A673 (cell line): ENCODE measurements around the gene BGN. TPM values are rescaled to one million over a fixed set of nuclear protein-coding genes. Genes with fewer than 3 reads are reported as not detected.
A peak's percentile ranks its signal among the peaks of the same experiment; 100 is the strongest.

Experiments used
- Bru-seq: library from RNA; stranded (reverse); fragments of 400-500 nt; gene quantifications from one replicate; lab custom pipeline; 2021; lab: Mats Ljungman, UMichigan
- BruChase-seq, 2 experiments: library from RNA; stranded (reverse); fragments of 400-500 nt; gene quantifications; one replicate each; lab custom pipeline; 2021; lab: Mats Ljungman, UMichigan
- BruUV-seq: library from RNA; stranded (reverse); fragments of 400-500 nt; replicated peaks from 2 replicates; lab custom pipeline; 2021; lab: Mats Ljungman, UMichigan
- CTCF ChIA-PET: fragments of 300-600 bp; sonication (Branson Sonifier 250); formaldehyde crosslinking; loops from one replicate; lab custom pipeline; 2022; ENCODE audit warnings: antibody characterized with exemption; lab: Charles Lee
- POLR2A ChIA-PET: fragments of 300-600 bp; sonication (Branson Sonifier 250); formaldehyde crosslinking; loops from one replicate; lab custom pipeline; 2022; ENCODE audit warnings: antibody characterized with exemption; ENCODE audit not compliant: low non-redundant PET; lab: Charles Lee
- DNase-seq: peaks from one replicate; pipeline ENCODE4 v3.0.0-alpha.2; 2015; ENCODE audit warnings: low spot score
- H3K27ac ChIP-seq: fragments of 200-600 bp; sonication (generic); 2 replicates; pipeline ENCODE4 v1.5.1; 2016; ENCODE audit warnings: mixed run types, low read depth, mild to moderate bottlenecking, mixed read lengths, antibody characterized with exemption, low read length; ENCODE audit not compliant: poor library complexity, severe bottlenecking
- H3K27me3 ChIP-seq: fragments of 200-600 bp; sonication (generic); replicated peaks from 2 replicates; pipeline ENCODE4 v1.6.1; 2017; ENCODE audit warnings: mixed run types, low read depth, mild to moderate bottlenecking, mixed read lengths, antibody characterized with exemption, low read length; ENCODE audit not compliant: insufficient read depth, poor library complexity
- H3K36me3 ChIP-seq: fragments of 200-600 bp; sonication (generic); 2 replicates; pipeline ENCODE4 v1.6.1; 2016; ENCODE audit warnings: mixed run types, mild to moderate bottlenecking, mixed read lengths, antibody characterized with exemption, low read length; ENCODE audit not compliant: insufficient read depth, poor library complexity, severe bottlenecking
- H3K4me1 ChIP-seq: fragments of 200-600 bp; sonication (generic); 2 replicates; pipeline ENCODE4 v1.6.1; 2017; ENCODE audit warnings: mixed run types, mild to moderate bottlenecking, mixed read lengths, antibody characterized with exemption, low read length; ENCODE audit not compliant: insufficient read depth, poor library complexity, severe bottlenecking
- H3K4me3 ChIP-seq: fragments of 200-600 bp; sonication (generic); 2 replicates; pipeline ENCODE4 v1.5.1; 2016; ENCODE audit warnings: low read depth, mixed run types, mild to moderate bottlenecking, mixed read lengths, low read length; ENCODE audit not compliant: poor library complexity, severe bottlenecking
- H3K9me3 ChIP-seq: fragments of 200-600 bp; sonication (generic); 2 replicates; pipeline ENCODE4 v1.6.1; 2016; ENCODE audit warnings: mixed run types, low read depth, mild to moderate bottlenecking, mixed read lengths, antibody characterized with exemption, low read length; ENCODE audit not compliant: poor library complexity, severe bottlenecking
- EZH2 ChIP-seq: fragments of 200-600 bp; sonication (generic); IDR thresholded peaks from 2 replicates; pipeline ENCODE4 v1.6.1; 2017; ENCODE audit warnings: borderline replicate concordance, low read depth, mild to moderate bottlenecking, mixed read lengths, antibody characterized with exemption, low read length; ENCODE audit not compliant: poor library complexity, severe bottlenecking
- intact Hi-C: fragments of 100-400 bp; cut with micrococcal nuclease; formaldehyde crosslinking; loops from one replicate; pipeline ENCODE4 v1.10.0; 2022; ENCODE audit not compliant: unreplicated experiment
- long read RNA-seq: library from polyadenylated mRNA; stranded (forward); transcript quantifications from one replicate; pipeline ENCODE4 v2.0.0, GENCODE V29; 2022
- total RNA-seq: library from RNA; stranded (reverse); gene quantifications from 2 replicates; pipeline ENCODE4 v1.2.3, GENCODE V29; 2021
- TF ChIP-seq, protein P1 (sequence below): fragments of 300-800, 200-600 bp; sonication (generic); conservative IDR thresholded peaks from 2 replicates; pipeline ENCODE4 v1.5.1; 2017; ENCODE audit warnings: low read depth, mild to moderate bottlenecking, antibody characterized with exemption, low read length, moderate library complexity, mixed read lengths

The BGN gene
- 51.8 and 90.9 TPM in 2 replicates for total RNA-seq
- percentile 46 among the genes with signal in this experiment for Bru-seq, nascent RNA
- BruChase-seq, experiment 1, labeled RNA remaining after a 2-hour chase: percentile 57 among the genes with signal in this experiment
- BruChase-seq, experiment 2, labeled RNA remaining after a 6-hour chase: percentile 58 among the genes with signal in this experiment
- long read RNA-seq, transcript BGN-201 (8 exons, 2,402 nt): major isoform, 99 of 160 reads
- long read RNA-seq, partial matches to known transcripts: 59 of 160 reads
- long read RNA-seq, other reads (novel, unspliced or antisense): 2 of 160 reads

DNA sequence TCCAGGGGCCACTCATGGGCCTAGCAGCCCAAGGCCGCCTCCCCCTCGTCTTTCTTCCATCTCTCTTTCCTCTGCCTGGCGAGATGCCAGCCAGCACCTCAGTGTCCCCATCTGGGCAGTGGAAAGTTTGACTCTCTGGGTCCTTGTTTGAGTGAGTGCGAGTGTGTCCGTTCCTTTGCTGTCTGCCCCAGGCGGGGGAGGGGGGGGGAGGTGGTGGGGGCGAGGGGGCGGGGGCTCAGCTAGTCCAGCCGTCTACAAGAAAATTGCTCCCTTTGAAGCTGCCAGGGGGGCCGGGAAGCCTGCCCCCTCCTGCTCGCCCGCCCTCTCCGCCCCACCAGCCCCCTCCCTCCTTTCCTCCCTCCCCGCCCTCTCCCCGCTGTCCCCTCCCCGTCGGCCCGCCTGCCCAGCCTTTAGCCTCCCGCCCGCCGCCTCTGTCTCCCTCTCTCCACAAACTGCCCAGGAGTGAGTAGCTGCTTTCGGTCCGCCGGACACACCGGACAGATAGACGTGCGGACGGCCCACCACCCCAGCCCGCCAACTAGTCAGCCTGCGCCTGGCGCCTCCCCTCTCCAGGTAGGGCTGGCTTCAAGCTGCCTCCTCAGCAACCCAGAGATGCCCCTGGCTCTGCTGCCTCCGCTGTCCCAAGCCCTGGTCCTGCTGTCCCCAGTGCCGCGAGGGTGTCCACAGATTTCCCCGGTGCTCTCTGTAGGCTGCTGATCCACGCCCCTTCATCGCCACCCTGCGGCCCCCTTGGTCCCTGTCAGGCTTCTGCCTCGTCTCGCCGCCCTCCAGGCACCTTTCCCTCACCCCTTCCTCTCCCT, at the start of gene BGN:
TSS of gene BGN (plus strand) at position 440 of the 821 bp plus-strand sequence. CDS start 9,652 bp downstream, outside the sequence.
- H3K4me3 ChIP-seq: peak within 1 kb of the TSS; percentile 39
- peak; percentile 62 for DNase-seq
- no TSS peak for BruUV-seq
- no peaks in the 10 kb centered on the region for H3K27me3 ChIP-seq
- POLR2A ChIA-PET: no interaction called here
- peak within 1 kb of the TSS; percentile 42 for H3K27ac ChIP-seq
- CTCF ChIA-PET: interaction anchor here (1.5 to 1.7 kb wide), 2 partner anchors 23 to 34 kb away, joined by 9 read pairs; partner anchors contain the start of gene HAUS7
- no peaks in the 10 kb centered on the region for H3K36me3 ChIP-seq
- intact Hi-C loops: loop anchor here (2.0 kb wide), 1 partner anchor 24 kb away; the partner anchor contains the start of gene HAUS7
- peaks cover 39% of the 10 kb centered on the region for H3K4me1 ChIP-seq
- TF ChIP-seq, protein P1, sequence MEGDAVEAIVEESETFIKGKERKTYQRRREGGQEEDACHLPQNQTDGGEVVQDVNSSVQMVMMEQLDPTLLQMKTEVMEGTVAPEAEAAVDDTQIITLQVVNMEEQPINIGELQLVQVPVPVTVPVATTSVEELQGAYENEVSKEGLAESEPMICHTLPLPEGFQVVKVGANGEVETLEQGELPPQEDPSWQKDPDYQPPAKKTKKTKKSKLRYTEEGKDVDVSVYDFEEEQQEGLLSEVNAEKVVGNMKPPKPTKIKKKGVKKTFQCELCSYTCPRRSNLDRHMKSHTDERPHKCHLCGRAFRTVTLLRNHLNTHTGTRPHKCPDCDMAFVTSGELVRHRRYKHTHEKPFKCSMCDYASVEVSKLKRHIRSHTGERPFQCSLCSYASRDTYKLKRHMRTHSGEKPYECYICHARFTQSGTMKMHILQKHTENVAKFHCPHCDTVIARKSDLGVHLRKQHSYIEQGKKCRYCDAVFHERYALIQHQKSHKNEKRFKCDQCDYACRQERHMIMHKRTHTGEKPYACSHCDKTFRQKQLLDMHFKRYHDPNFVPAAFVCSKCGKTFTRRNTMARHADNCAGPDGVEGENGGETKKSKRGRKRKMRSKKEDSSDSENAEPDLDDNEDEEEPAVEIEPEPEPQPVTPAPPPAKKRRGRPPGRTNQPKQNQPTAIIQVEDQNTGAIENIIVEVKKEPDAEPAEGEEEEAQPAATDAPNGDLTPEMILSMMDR: peak; percentile 50
- TF ChIP-seq EZH2: no peak
- no peaks in the 10 kb centered on the region for H3K9me3 ChIP-seq

DNA sequence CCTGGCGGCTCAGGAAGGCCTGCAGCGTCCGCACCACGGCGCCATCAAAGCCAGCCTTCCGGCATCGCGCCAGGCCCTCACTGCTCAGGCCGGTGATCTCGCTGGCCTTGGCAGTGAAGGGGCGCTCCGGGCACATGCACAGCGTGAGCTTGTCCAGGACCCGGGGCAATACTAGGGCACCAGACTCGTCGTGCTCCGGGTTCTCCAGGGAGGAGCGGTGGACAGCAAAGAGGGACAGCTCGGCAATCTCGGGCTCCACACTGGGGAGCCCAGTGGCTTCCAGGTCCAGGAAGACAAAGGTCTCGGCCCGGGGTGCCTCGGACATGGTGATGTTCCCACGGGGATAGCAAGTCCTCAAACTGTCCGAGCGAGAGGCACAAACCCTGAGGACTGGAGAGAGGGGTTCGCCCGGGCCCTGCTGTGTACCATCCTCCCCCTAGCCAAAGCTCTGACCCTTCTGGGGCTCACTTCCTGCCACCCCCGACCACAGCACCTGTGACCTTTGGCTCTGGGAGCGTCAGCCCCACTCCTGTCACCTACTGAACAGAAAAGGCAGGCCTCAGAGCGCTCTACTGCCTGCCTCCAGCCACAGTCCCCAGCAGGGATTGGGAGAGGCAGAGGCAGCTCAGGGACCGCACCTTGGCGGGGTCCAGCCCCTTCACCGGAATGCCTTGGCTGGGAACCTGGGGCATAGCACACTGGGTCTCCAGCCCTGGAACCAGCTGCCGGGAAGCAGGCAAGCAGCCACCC, 49.5 kb upstream of the BGN start:
- DNase-seq: no peak
- POLR2A ChIA-PET: no interaction called here

More for the DNA sequence above, 49.5 kb upstream of the BGN start:
- Histone ChIP-seq H3K36me3 (no peaks in the 10 kb centered on the region), H3K27ac (no peak overlapping the region), H3K4me3 (no peak overlapping the region), H3K4me1 (no peaks in the 10 kb centered on the region), H3K27me3 (no peaks in the 10 kb centered on the region), H3K9me3 (no peaks in the 10 kb centered on the region)
- TF ChIP-seq, protein P1: no peak
- no peak for TF ChIP-seq EZH2
- CTCF ChIA-PET: interaction anchor here (0.9 kb wide), 1 partner anchor 16 kb away, joined by 4 read pairs; no protein-coding TSS in a partner anchor
- BruUV-seq: no TSS peak
- intact Hi-C loops: no loop called here
